Glutamatergic neuron (in vitro differentiated cells): ENCODE measurements around the gene TMEM221. TPM values are rescaled to one million over a fixed set of nuclear protein-coding genes. Genes with fewer than 3 reads are reported as not detected.
A peak's percentile ranks its signal among the peaks of the same experiment; 100 is the strongest.

Experiments used
- DNase-seq: peaks from one replicate; pipeline ENCODE4 v3.0.0; 2022
- H3K27ac Mint-ChIP-seq: one replicate; pipeline ENCODE4 v1.8.0; 2020; ENCODE audit warnings: mild to moderate bottlenecking, mixed read lengths, inconsistent platforms; ENCODE audit not compliant: unreplicated experiment
- H3K27me3 Mint-ChIP-seq: one replicate; pipeline ENCODE4 v1.8.0; 2020; ENCODE audit warnings: mild to moderate bottlenecking, moderate library complexity, mixed read lengths, inconsistent platforms; ENCODE audit not compliant: unreplicated experiment
- H3K36me3 Mint-ChIP-seq: one replicate; pipeline ENCODE4 v1.8.0; 2020; ENCODE audit warnings: mild to moderate bottlenecking, mixed read lengths, inconsistent platforms; ENCODE audit not compliant: unreplicated experiment
- H3K4me1 Mint-ChIP-seq: one replicate; pipeline ENCODE4 v1.8.0; 2020; ENCODE audit warnings: mild to moderate bottlenecking, low read depth, mixed read lengths, inconsistent platforms; ENCODE audit not compliant: unreplicated experiment
- H3K4me3 Mint-ChIP-seq: one replicate; pipeline ENCODE4 v1.8.0; 2020; ENCODE audit warnings: mild to moderate bottlenecking, mixed read lengths, inconsistent platforms; ENCODE audit not compliant: unreplicated experiment
- H3K9me3 Mint-ChIP-seq: one replicate; pipeline ENCODE4 v1.8.0; 2020; ENCODE audit warnings: mild to moderate bottlenecking, moderate library complexity, mixed read lengths, inconsistent platforms; ENCODE audit not compliant: unreplicated experiment
- CTCF ChIP-seq: fragments of 200-600 bp; sonication (generic); IDR thresholded peaks from one replicate; pipeline ENCODE4 v1.5.0; 2021; ENCODE audit not compliant: partially characterized antibody, unreplicated experiment
- total RNA-seq: library from RNA; stranded (reverse); fragmentation: NEBNext Ultra II Directional; extraction: Animal tissue kit (Norgen Biotek cat#: 25700); gene quantifications from one replicate; pipeline ENCODE4 v1.2.1, GENCODE V29; 2021; ENCODE audit not compliant: unreplicated experiment

TMEM221 gene
- total RNA-seq, 1 donor from 2014 or later, result not detected

GRCh38 chr19:17455308-17456123 is 7.0 kb upstream of the TMEM221 start:
- Mint-ChIP-seq H3K27me3 (peaks cover 4% of the 10 kb centered on the region), H3K4me1 (peaks cover 2% of the 10 kb centered on the region), H3K27ac (no peak overlapping the region), H3K4me3 (no peak overlapping the region), H3K9me3 (peaks cover 4% of the 10 kb centered on the region), H3K36me3 (no peaks in the 10 kb centered on the region)
- no peak for DNase-seq
- no peak for TF ChIP-seq CTCF

- H3K4me3 Mint-ChIP-seq, result no peak overlapping the region
- TF ChIP-seq CTCF, result no peak
- peaks cover 6% of the 10 kb centered on the region for H3K9me3 Mint-ChIP-seq
- peaks cover 8% of the 10 kb centered on the region for H3K27me3 Mint-ChIP-seq
- peak; percentile 44 for DNase-seq
- no peak overlapping the region for H3K27ac Mint-ChIP-seq
- H3K4me1 Mint-ChIP-seq, result peaks cover 2% of the 10 kb centered on the region
- peaks cover 5% of the 10 kb centered on the region for H3K36me3 Mint-ChIP-seq
Observed at GRCh38 chr19:17454576-17455071, 6.2 kb upstream of the TMEM221 start.

GRCh38 chr19:17451820-17452219 is 3.4 kb upstream of the TMEM221 start:
- H3K4me1 Mint-ChIP-seq, result peaks cover 2% of the 10 kb centered on the region
- no peak for DNase-seq
- peaks cover 5% of the 10 kb centered on the region for H3K36me3 Mint-ChIP-seq
- peaks cover 15% of the 10 kb centered on the region for H3K27me3 Mint-ChIP-seq
- no peak overlapping the region for H3K27ac Mint-ChIP-seq
- peaks cover 6% of the 10 kb centered on the region for H3K9me3 Mint-ChIP-seq
- TF ChIP-seq CTCF, result no peak
- H3K4me3 Mint-ChIP-seq, result no peak overlapping the region

GRCh38 chr19:17450264-17451075 is 2.0 kb upstream of the TMEM221 start:
- Mint-ChIP-seq H3K4me3 (no peak overlapping the region), H3K4me1 (peaks cover 2% of the 10 kb centered on the region), H3K27ac (no peak overlapping the region), H3K27me3 (peaks cover 15% of the 10 kb centered on the region), H3K9me3 (peaks cover 6% of the 10 kb centered on the region), H3K36me3 (peaks cover 5% of the 10 kb centered on the region)
- DNase-seq, result no peak
- no peak for TF ChIP-seq CTCF
